ENCODE data around the gene CPPED1.

Gene CPPED1

DNA sequence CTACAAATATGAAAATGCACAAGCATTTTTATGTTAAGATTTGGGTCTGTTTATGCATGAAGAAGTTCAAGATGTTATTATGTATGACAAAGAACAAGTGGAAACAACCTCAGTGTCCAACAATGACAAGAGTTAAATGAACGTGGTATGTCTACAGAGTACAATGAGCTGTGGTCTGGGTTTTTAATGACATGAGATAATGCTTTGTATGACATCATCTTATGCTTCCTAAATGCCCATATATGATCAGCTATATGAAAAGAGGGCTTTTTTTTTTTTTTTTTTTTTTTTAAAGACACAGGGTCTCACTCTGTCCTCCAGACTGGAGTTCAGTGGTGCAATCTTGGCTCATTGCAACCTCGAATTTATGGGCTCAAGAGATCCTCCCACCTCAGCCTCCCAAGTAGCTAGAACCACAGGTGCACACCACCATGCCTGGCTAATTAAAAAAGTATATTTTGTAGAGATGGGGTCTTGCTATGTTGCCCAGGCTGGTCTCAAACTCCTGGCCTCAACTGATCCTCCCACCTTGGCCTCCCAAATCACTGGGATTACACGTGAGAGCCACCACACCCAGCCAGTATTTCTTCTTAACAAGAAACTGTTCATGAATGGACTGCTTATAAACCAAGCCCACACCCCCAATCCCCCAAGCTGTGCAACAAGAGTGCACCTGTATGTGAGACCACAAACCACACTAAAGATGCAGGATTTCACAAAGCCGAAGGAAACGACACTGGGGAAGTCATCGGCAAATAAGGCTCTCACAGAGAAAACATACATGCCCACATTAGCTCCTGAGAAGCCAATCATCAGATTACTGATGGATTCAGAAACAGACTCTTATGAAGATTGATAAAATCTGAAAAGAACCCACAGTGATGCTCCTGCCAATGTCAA lies 114.5 kb downstream of the CPPED1 start:
- no peak for DNase-seq (ENCODE audit: low read depth)
- TF ChIP-seq, protein P1, sequence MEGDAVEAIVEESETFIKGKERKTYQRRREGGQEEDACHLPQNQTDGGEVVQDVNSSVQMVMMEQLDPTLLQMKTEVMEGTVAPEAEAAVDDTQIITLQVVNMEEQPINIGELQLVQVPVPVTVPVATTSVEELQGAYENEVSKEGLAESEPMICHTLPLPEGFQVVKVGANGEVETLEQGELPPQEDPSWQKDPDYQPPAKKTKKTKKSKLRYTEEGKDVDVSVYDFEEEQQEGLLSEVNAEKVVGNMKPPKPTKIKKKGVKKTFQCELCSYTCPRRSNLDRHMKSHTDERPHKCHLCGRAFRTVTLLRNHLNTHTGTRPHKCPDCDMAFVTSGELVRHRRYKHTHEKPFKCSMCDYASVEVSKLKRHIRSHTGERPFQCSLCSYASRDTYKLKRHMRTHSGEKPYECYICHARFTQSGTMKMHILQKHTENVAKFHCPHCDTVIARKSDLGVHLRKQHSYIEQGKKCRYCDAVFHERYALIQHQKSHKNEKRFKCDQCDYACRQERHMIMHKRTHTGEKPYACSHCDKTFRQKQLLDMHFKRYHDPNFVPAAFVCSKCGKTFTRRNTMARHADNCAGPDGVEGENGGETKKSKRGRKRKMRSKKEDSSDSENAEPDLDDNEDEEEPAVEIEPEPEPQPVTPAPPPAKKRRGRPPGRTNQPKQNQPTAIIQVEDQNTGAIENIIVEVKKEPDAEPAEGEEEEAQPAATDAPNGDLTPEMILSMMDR (IDR thresholded peaks at IDR 0.05; ENCODE audit: control insufficient read depth, extremely low read depth, insufficient read depth), result no peak

DNA sequence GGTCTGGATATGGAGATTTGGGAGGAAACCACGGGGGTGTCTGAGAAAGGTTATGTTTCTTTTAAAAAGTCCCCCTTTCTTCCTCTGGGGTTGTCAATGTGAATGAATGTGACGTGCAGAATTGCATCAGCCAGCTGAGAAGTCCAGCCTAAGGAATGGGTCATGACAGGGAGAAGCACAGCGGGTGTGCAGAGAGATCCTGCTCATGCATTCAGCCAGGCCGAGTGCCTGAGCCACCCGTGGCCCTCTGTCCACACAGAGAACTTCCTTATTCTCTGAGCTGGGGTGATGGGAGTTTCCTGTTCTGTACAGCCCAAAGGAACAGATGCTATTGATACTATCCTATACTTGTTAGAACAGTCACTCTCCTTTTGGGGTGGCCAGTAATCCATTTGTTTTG lies 117.9 kb downstream of the CPPED1 start:
- TF ChIP-seq, protein P1 (IDR thresholded peaks at IDR 0.05; ENCODE audit: control insufficient read depth, extremely low read depth, insufficient read depth), result no peak
- no peak overlapping the region for H3K4me3 ChIP-seq (ENCODE audit: low read depth, low read length)
- DNase-seq (ENCODE audit: low read depth), result no peak

More for the DNA sequence above, 114.5 kb downstream of the CPPED1 start:
- no peak overlapping the region for H3K4me3 ChIP-seq (ENCODE audit: low read depth, low read length)

DNA sequence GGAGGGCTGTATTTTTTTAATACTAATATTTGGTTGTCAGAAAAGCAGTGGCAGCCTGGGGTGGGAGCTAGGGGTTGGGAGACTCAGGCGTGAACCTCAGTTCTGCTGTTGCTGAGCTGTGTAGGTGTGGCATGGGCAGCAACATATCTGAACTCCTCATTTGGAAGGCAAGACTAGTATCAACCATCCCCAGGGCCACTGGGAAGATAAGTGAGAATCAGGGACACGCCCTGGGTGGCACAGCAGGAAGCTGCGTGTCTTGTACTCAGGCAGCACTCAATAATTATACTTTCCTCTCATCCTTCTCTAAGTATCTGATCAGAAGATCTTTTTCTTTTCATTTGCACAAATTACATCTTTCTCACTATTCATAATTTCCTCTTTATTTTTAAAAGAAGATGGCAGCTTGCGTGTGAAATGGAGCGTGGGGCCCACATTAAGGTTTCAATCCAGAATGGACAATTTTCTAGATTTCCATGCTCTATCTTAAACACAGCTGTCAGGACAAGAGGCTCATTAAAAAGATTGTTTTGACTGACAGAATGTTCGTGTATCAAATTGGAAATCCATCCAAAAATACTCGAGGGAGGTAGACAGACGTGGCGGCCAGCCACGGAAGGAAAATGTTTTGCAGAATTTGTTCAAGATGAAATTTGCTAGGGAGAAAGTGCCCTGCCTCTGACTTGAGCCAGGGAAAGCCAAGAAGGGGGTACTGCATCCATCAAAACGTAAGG lies 121.1 kb downstream of the CPPED1 start:
- TF ChIP-seq, protein P1 (IDR thresholded peaks at IDR 0.05; ENCODE audit: control insufficient read depth, extremely low read depth, insufficient read depth), result no peak
- no peak for DNase-seq (ENCODE audit: low read depth)
- H3K4me3 ChIP-seq (ENCODE audit: low read depth, low read length), result no peak overlapping the region

DNA sequence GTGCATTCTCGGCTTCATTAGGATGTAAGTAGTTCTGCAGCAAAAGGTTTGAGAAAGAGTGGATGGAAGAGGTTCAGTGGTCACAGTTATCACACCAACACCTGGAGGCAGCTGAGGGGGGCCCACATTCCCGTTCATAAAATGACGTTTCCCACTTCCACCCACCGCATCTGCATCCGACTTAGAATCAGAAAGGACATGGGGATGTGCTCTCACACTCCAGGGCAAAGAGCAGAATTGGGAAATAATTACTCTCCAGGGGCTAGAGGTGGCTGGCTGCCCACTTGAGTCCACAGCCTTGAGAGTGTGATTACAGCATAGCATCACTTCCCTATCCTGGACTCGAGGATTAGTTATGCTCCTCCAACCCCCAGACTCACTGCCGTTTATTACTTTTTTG lies 122.0 kb downstream of the CPPED1 start:
- H3K4me3 ChIP-seq (ENCODE audit: low read depth, low read length), result no peak overlapping the region
- DNase-seq (ENCODE audit: low read depth), result no peak
- TF ChIP-seq, protein P1 (IDR thresholded peaks at IDR 0.05; ENCODE audit: control insufficient read depth, extremely low read depth, insufficient read depth), result no peak

DNA sequence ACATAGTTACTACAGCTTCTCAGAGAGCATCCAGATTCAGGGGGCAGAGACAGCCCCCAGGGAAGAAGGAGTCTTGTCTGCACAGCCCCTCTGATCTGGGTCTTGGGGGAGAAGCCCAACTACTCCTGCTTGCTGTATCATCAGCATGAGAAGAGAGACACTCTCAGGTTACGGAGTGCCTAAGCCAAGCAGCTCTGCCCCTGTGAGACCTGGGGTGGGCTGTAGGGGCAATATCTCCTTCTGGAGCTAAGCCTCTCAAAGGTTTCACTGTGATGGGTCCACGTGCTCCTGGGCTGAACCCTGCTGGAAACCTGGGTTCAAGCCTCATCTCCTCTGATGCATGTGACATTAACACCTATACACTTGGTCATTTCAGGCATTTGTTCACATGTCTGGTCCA lies 123.2 kb downstream of the CPPED1 start:
- no peak for DNase-seq (ENCODE audit: low read depth)
- TF ChIP-seq, protein P1 (IDR thresholded peaks at IDR 0.05; ENCODE audit: control insufficient read depth, extremely low read depth, insufficient read depth), result no peak
- H3K4me3 ChIP-seq (ENCODE audit: low read depth, low read length), result no peak overlapping the region

DNA sequence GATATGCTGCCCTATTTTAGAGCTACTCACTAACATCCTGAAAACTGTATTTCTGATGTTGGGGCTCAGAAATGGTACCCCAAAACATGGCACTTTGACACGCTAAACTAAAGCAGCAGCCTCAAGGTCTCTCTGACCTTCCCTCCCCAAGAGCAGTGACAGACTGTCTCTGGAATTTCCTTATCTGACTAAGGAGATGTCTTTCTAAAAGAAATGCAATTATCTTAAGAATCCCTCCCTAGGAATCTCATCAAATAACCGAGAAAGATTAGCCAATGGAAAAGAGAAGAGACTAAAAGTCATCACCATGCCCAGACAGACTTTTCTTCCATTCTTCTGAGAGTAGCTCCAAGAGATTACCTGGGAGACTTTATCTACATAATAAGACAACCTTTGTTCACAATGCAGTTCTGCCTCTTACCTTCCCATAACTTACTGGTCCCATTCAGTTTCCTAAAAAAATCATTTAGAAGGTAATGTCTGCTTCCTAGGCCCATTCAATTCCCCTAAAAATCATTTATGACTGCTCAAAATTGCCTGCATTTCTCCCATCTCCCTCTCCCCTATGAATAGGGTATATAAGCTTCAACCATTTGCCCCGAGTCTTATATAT lies 123.9 kb downstream of the CPPED1 start:
- H3K4me3 ChIP-seq (ENCODE audit: low read depth, low read length), result no peak overlapping the region
- TF ChIP-seq, protein P1 (IDR thresholded peaks at IDR 0.05; ENCODE audit: control insufficient read depth, extremely low read depth, insufficient read depth), result no peak
- no peak for DNase-seq (ENCODE audit: low read depth)
